ENCODE results near the gene CHN2. TPM values are rescaled to one million over a fixed set of nuclear protein-coding genes. Genes with fewer than 3 reads are reported as not detected.

Gene CHN2
- polyA plus RNA-seq, 1 donor, result 33.6 TPM

GRCh38 chr7:29442146-29442545, 247.6 kb downstream of the CHN2 start:
- no peak overlapping the region for H3K4me3 ChIP-seq (ENCODE audit: low read length)
- no peaks in the 10 kb centered on the region for H3K27me3 ChIP-seq (ENCODE audit: control insufficient read depth, insufficient read depth, low read length)
- no peaks in the 10 kb centered on the region for H3K9me3 ChIP-seq (ENCODE audit: control insufficient read depth, low read depth, low read length)
- H3K27ac ChIP-seq (ENCODE audit: low read length), result no peak overlapping the region
- DNase-seq, result no peak
- H3K4me1 ChIP-seq (ENCODE audit: control insufficient read depth, insufficient read depth, low read length), result no peaks in the 10 kb centered on the region
- H3K36me3 ChIP-seq (ENCODE audit: control insufficient read depth, insufficient read depth, low read length), result no peaks in the 10 kb centered on the region
- WGBS (ENCODE audit: insufficient coverage, low lambda C conversion rate), result no CpG with 5 or more reads among the region's 3 CpGs

DNA sequence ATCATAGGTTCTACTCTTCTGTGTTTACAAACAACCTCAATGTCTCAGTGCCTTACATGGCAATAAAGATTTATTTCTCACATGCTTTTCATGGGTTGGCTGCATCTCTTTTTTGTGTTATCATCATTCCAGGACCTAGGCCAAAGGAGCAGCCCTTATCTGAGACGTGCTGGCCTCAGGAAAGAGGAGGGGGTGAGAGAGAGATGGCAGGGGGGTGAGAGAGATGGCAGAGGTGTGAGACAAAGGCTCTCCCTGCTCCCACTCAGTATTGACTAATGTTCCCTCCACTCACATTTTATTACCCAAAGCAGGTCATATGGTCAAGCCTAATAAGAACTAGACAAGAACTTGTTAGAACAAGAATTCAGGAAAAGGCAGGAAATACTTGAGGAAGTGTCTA, 249.0 kb downstream of the CHN2 start:
- no CpG with 5 or more reads among the region's 1 CpG for WGBS (ENCODE audit: insufficient coverage, low lambda C conversion rate)
- Histone ChIP-seq H3K9me3 (ENCODE audit: control insufficient read depth, low read depth, low read length) (no peaks in the 10 kb centered on the region), H3K27me3 (ENCODE audit: control insufficient read depth, insufficient read depth, low read length) (no peaks in the 10 kb centered on the region), H3K4me1 (ENCODE audit: control insufficient read depth, insufficient read depth, low read length) (no peaks in the 10 kb centered on the region), H3K27ac (ENCODE audit: low read length) (no peak overlapping the region), H3K36me3 (ENCODE audit: control insufficient read depth, insufficient read depth, low read length) (no peaks in the 10 kb centered on the region), H3K4me3 (ENCODE audit: low read length) (no peak overlapping the region)
- peak in 1 of 2 donors; percentile 26 for DNase-seq

DNA sequence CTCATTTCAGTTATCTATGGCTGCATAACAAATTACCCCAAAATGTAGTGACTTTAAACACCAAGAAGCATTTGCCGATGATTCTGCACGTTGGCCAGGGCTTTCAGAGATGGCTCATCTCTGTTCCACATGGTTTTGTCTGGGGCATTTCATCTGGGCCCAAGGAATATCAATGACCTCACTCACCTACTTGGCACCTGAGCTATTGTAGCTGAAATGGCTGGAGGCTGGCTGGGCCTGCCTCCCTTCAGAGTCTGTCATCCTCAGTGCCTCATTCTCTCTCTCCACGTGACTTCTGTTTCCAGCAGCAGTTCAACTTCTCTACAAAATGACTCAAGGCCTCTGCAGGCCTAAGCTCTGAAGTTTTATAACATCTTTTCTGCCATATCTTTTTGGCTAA, 249.7 kb downstream of the CHN2 start:
- H3K4me1 ChIP-seq (ENCODE audit: control insufficient read depth, insufficient read depth, low read length), result peaks cover 2% of the 10 kb centered on the region
- no peaks in the 10 kb centered on the region for H3K27me3 ChIP-seq (ENCODE audit: control insufficient read depth, insufficient read depth, low read length)
- H3K36me3 ChIP-seq (ENCODE audit: control insufficient read depth, insufficient read depth, low read length), result no peaks in the 10 kb centered on the region
- H3K4me3 ChIP-seq (ENCODE audit: low read length), result no peak overlapping the region
- no peaks in the 10 kb centered on the region for H3K9me3 ChIP-seq (ENCODE audit: control insufficient read depth, low read depth, low read length)
- no peak for DNase-seq
- no peak overlapping the region for H3K27ac ChIP-seq (ENCODE audit: low read length)
- WGBS (ENCODE audit: insufficient coverage, low lambda C conversion rate), result no CpG with 5 or more reads among the region's 3 CpGs

DNA sequence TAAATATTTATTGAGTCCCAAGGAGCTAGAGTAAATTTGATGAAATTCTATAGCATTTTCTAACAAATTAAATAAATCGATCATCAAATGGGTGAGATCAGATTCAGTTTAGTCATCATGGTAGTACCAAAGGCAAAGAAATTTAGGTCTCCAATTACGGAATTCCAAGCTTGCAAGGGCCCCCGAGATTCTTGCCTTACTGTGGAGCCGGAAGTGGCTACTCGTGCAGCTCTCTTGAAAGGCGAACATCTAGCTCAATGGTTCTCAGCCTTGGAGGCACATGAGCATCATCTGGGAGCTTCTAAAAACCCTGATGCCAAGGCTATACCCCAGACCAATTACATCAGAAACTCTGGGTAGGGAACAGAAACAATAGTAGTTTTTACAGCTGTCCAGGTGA, 251.2 kb downstream of the CHN2 start:
- Histone ChIP-seq H3K36me3 (ENCODE audit: control insufficient read depth, insufficient read depth, low read length) (no peaks in the 10 kb centered on the region), H3K4me3 (ENCODE audit: low read length) (no peak overlapping the region), H3K9me3 (ENCODE audit: control insufficient read depth, low read depth, low read length) (no peaks in the 10 kb centered on the region), H3K27me3 (ENCODE audit: control insufficient read depth, insufficient read depth, low read length) (no peaks in the 10 kb centered on the region), H3K27ac (ENCODE audit: low read length) (no peak overlapping the region), H3K4me1 (ENCODE audit: control insufficient read depth, insufficient read depth, low read length) (peaks cover 10% of the 10 kb centered on the region)
- no peak for DNase-seq
- 70% methylated on average over 3 of the region's 6 CpGs for WGBS (ENCODE audit: insufficient coverage, low lambda C conversion rate)

GRCh38 chr7:29447828-29448227, 253.3 kb downstream of the CHN2 start:
- no peak for DNase-seq
- 100% methylated on average over 1 of the region's 3 CpGs for WGBS (ENCODE audit: insufficient coverage, low lambda C conversion rate)
- Histone ChIP-seq H3K4me1 (ENCODE audit: control insufficient read depth, insufficient read depth, low read length) (peaks cover 18% of the 10 kb centered on the region), H3K27ac (ENCODE audit: low read length) (no peak overlapping the region), H3K36me3 (ENCODE audit: control insufficient read depth, insufficient read depth, low read length) (no peaks in the 10 kb centered on the region), H3K9me3 (ENCODE audit: control insufficient read depth, low read depth, low read length) (no peaks in the 10 kb centered on the region), H3K27me3 (ENCODE audit: control insufficient read depth, insufficient read depth, low read length) (no peaks in the 10 kb centered on the region), H3K4me3 (ENCODE audit: low read length) (no peak overlapping the region)

DNA sequence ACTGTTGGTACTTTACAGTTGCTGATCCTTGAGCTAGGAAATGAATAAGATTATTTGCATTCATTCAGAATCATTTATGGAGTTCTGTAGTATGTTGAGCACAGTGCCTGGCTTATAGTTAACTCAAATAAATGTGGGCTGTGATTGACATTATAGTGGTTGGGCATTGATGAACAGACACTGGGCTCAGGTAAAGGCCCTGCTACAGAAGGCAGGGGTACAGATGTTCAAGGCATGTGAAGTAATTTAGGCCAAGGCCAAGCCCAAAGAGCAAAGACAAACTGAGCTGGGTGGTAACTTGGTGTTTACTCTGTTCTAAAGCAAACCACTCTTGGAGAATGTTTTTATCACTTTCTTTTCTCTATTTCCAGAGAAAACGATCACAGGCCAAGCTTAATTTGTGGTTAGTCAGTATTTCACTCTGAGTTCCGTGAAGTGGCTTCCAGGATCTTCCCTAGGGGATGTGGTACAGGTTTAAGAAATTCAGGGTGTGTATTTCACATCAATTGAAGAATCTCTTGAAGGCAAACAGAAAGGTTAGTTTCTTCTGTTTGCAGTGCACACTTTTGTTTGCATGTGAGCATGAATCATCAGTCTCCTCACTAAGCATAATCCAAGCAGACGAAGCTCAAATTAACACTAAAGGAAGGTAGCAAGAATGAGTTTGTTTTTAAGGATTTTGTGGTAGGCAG, 255.1 kb downstream of the CHN2 start:
- no peaks in the 10 kb centered on the region for H3K27me3 ChIP-seq (ENCODE audit: control insufficient read depth, insufficient read depth, low read length)
- H3K27ac ChIP-seq (ENCODE audit: low read length), result peak overlapping the region; percentile 46
- H3K4me1 ChIP-seq (ENCODE audit: control insufficient read depth, insufficient read depth, low read length), result peaks cover 22% of the 10 kb centered on the region
- no peaks in the 10 kb centered on the region for H3K9me3 ChIP-seq (ENCODE audit: control insufficient read depth, low read depth, low read length)
- 20% methylated on average over 1 of the region's 3 CpGs for WGBS (ENCODE audit: insufficient coverage, low lambda C conversion rate)
- no peaks in the 10 kb centered on the region for H3K36me3 ChIP-seq (ENCODE audit: control insufficient read depth, insufficient read depth, low read length)
- peak in 1 of 2 donors; percentile 39 for DNase-seq
- H3K4me3 ChIP-seq (ENCODE audit: low read length), result no peak overlapping the region

DNA sequence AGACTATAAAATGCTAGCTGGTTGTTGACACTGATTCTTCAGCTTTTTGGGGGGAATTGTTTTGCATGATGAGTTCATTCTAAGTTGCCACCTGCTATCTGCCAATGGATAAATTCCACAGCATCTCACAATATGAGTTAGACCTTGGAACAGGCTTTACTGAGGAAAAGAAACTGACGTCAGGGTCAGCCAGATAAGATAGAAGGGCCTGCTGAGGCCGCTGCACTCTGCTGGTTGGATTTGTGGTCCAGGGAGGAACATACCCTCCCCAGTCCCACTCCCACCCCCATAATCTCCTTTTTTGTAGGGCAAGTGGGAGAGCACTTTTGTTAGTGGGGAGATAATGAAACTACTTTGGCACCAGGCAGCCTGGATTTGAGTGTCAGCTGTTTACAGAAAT, 258.4 kb downstream of the CHN2 start:
- no peak overlapping the region for H3K4me3 ChIP-seq (ENCODE audit: low read length)
- WGBS (ENCODE audit: insufficient coverage, low lambda C conversion rate), result no CpG with 5 or more reads among the region's 2 CpGs
- H3K4me1 ChIP-seq (ENCODE audit: control insufficient read depth, insufficient read depth, low read length), result peaks cover 22% of the 10 kb centered on the region
- H3K27me3 ChIP-seq (ENCODE audit: control insufficient read depth, insufficient read depth, low read length), result no peaks in the 10 kb centered on the region
- DNase-seq, result peak; percentile 61 to 80
- H3K9me3 ChIP-seq (ENCODE audit: control insufficient read depth, low read depth, low read length), result no peaks in the 10 kb centered on the region
- no peaks in the 10 kb centered on the region for H3K36me3 ChIP-seq (ENCODE audit: control insufficient read depth, insufficient read depth, low read length)
- H3K27ac ChIP-seq (ENCODE audit: low read length), result peak overlapping the region; percentile 57

DNA sequence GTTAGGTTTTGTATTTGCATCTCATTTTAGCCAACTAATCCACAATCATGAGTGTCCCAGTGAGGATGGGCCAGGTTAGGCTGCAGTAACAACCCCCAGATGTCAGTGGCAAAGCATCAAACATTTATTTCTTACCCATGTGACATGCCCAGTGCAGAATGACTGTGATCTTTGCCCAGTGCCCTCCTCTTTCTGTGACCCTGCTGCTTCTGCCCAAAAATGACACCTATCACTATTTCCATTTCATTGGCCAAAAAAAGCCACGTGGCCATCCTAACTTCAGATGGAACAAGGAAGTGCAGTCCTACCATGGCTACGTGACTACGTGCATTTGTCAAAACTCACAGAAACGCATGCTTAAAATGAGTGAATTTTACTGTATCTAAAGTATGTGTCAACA, 259.9 kb downstream of the CHN2 start:
- no peak for DNase-seq
- Histone ChIP-seq H3K27me3 (ENCODE audit: control insufficient read depth, insufficient read depth, low read length) (no peaks in the 10 kb centered on the region), H3K4me3 (ENCODE audit: low read length) (no peak overlapping the region), H3K27ac (ENCODE audit: low read length) (no peak overlapping the region), H3K36me3 (ENCODE audit: control insufficient read depth, insufficient read depth, low read length) (no peaks in the 10 kb centered on the region), H3K4me1 (ENCODE audit: control insufficient read depth, insufficient read depth, low read length) (peaks cover 18% of the 10 kb centered on the region), H3K9me3 (ENCODE audit: control insufficient read depth, low read depth, low read length) (no peaks in the 10 kb centered on the region)
- WGBS (ENCODE audit: insufficient coverage, low lambda C conversion rate), result 90% methylated on average over 2 of the region's 4 CpGs

DNA sequence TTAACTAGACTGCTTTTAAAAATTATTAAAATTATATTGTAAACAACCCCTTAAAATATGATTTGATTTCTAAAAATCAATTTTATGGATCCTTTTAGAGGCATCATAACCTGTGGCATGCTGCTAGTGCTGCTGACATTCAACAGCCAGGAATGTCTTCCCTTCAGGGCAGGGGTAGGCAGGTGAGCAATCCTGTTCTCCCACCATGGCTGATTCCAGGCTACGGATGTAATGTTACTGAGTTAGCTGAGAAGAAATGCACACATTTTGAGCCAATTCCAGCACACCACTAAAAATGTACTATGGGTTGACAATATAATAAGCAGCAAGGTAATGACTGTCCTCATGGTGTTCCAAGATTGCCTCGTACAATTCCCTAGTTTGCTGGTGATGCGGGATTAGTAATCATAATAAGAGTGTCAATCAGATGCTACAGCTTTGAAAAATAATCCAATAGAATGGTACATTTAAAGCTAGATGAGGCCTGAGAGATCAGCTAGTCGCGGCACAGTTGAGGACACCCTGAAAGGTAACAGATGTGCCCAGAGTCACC, 260.4 kb downstream of the CHN2 start:
- 100% methylated on average over 1 of the region's 5 CpGs for WGBS (ENCODE audit: insufficient coverage, low lambda C conversion rate)
- Histone ChIP-seq H3K36me3 (ENCODE audit: control insufficient read depth, insufficient read depth, low read length) (no peaks in the 10 kb centered on the region), H3K9me3 (ENCODE audit: control insufficient read depth, low read depth, low read length) (no peaks in the 10 kb centered on the region), H3K27me3 (ENCODE audit: control insufficient read depth, insufficient read depth, low read length) (no peaks in the 10 kb centered on the region), H3K27ac (ENCODE audit: low read length) (no peak overlapping the region), H3K4me3 (ENCODE audit: low read length) (no peak overlapping the region), H3K4me1 (ENCODE audit: control insufficient read depth, insufficient read depth, low read length) (peaks cover 15% of the 10 kb centered on the region)
- no peak for DNase-seq

GRCh38 chr7:29457141-29457561, 262.6 kb downstream of the CHN2 start:
- no peaks in the 10 kb centered on the region for H3K9me3 ChIP-seq (ENCODE audit: control insufficient read depth, low read depth, low read length)
- H3K27ac ChIP-seq (ENCODE audit: low read length), result no peak overlapping the region
- DNase-seq, result no peak
- H3K36me3 ChIP-seq (ENCODE audit: control insufficient read depth, insufficient read depth, low read length), result no peaks in the 10 kb centered on the region
- H3K27me3 ChIP-seq (ENCODE audit: control insufficient read depth, insufficient read depth, low read length), result no peaks in the 10 kb centered on the region
- peaks cover 11% of the 10 kb centered on the region for H3K4me1 ChIP-seq (ENCODE audit: control insufficient read depth, insufficient read depth, low read length)
- H3K4me3 ChIP-seq (ENCODE audit: low read length), result no peak overlapping the region
- 100% methylated on average over 2 of the region's 7 CpGs for WGBS (ENCODE audit: insufficient coverage, low lambda C conversion rate)

- peaks cover 6% of the 10 kb centered on the region for H3K4me1 ChIP-seq (ENCODE audit: control insufficient read depth, insufficient read depth, low read length)
- no peaks in the 10 kb centered on the region for H3K36me3 ChIP-seq (ENCODE audit: control insufficient read depth, insufficient read depth, low read length)
- no peaks in the 10 kb centered on the region for H3K9me3 ChIP-seq (ENCODE audit: control insufficient read depth, low read depth, low read length)
- no peak overlapping the region for H3K4me3 ChIP-seq (ENCODE audit: low read length)
- no peak for DNase-seq
- no peaks in the 10 kb centered on the region for H3K27me3 ChIP-seq (ENCODE audit: control insufficient read depth, insufficient read depth, low read length)
- WGBS (ENCODE audit: insufficient coverage, low lambda C conversion rate), result 83% methylated on average over 1 of the region's 7 CpGs
- no peak overlapping the region for H3K27ac ChIP-seq (ENCODE audit: low read length)
These were observed 263.0 kb downstream of the CHN2 start for GRCh38 chr7:29457565-29458011.

Data from large intestine (tissue), 3 donors.